GM06990 (cell line): ENCODE results near the gene UBQLNL.

Source experiments
- DNase-seq: peaks from one replicate; pipeline ENCODE4 v3.0.0-alpha.2; 2011; ENCODE audit not compliant: insufficient read length; ENCODE audit errors: extremely low read depth
- H3K27me3 ChIP-seq: replicated peaks from 2 replicates; pipeline ENCODE4 v1.6.0; 2011; ENCODE audit warnings: low read length; ENCODE audit not compliant: control insufficient read depth, insufficient read depth
- H3K36me3 ChIP-seq: 2 replicates; pipeline ENCODE4 v1.5.1; 2011; ENCODE audit warnings: low read length; ENCODE audit not compliant: control insufficient read depth, insufficient read depth
- H3K4me3 ChIP-seq: replicated peaks from 2 replicates; pipeline ENCODE4 v1.5.1; 2011; ENCODE audit warnings: low read depth, mild to moderate bottlenecking, control low read depth, low read length
- TF ChIP-seq, protein P1 (sequence below): IDR thresholded peaks from 2 replicates; pipeline ENCODE4 v1.5.1; 2011; ENCODE audit warnings: low read length, control low read depth, mild to moderate bottlenecking, inconsistent platforms; ENCODE audit not compliant: insufficient read depth, poor library complexity, severe bottlenecking

The UBQLNL gene

DNA sequence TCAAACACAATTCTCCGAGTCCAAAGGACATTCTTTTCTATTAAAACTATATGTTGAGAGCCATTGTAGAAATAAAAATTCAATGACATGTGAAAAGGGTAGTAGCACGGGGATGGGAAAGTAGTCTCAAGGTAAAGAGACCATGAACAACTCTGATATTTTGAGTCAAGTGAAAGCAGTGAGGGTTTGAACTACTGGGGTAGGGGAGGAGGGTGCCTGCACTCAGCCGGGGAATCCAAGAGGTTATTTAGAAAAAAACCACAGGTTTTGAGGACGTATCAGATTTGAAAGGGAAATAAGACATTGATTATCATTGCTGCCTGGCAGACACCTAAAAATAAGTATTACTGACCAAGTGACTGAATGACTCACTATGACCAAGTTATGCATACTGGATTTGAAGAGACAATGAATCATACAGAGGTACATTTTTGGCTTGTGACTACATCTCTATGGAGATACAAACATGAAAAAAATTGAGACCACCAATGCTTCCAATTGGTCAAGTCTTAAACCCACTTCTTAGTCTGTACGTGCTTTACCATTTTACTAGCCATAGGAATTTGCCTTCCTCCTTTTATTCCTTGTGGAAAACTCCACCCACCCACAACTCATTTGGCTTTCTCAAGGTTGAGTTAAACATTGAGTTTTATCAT, 34.1 kb upstream of the UBQLNL start:
- Histone ChIP-seq H3K36me3 (no peaks in the 10 kb centered on the region), H3K27me3 (no peaks in the 10 kb centered on the region), H3K4me3 (no peak overlapping the region)
- DNase-seq = no peak
- TF ChIP-seq, protein P1, sequence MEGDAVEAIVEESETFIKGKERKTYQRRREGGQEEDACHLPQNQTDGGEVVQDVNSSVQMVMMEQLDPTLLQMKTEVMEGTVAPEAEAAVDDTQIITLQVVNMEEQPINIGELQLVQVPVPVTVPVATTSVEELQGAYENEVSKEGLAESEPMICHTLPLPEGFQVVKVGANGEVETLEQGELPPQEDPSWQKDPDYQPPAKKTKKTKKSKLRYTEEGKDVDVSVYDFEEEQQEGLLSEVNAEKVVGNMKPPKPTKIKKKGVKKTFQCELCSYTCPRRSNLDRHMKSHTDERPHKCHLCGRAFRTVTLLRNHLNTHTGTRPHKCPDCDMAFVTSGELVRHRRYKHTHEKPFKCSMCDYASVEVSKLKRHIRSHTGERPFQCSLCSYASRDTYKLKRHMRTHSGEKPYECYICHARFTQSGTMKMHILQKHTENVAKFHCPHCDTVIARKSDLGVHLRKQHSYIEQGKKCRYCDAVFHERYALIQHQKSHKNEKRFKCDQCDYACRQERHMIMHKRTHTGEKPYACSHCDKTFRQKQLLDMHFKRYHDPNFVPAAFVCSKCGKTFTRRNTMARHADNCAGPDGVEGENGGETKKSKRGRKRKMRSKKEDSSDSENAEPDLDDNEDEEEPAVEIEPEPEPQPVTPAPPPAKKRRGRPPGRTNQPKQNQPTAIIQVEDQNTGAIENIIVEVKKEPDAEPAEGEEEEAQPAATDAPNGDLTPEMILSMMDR = no peak

DNA sequence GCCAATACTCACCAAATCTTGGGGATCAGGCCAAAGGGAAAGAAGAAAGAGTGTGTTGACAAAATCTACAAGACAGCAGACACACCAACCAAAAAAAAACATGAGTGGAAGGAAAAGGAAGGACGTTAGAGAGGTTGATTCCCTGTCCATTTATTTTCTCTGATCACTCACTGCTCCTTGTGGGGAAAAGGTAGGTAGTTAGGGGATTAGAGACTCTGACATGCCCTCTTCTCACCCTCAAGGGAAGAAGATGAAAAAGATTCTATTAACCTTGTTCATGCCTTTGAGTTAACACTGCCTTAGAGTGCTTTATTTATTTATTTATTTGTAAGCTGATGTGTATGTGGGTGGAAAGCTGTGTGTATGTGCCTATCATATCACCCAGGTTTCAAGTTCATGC, 31.9 kb upstream of the UBQLNL start, which contains the start of gene OR52H1:
Gene OR52H1, minus strand, starts transcription at position 101 of the 400 bp plus-strand sequence. CDS start 3,035 bp downstream, outside the sequence.
- Histone ChIP-seq H3K4me3 (no peak within 1 kb of the TSS), H3K36me3 (no peaks in the 10 kb centered on the region), H3K27me3 (no peaks in the 10 kb centered on the region)
- DNase-seq = no peak
- TF ChIP-seq, protein P1 = no peak

DNA sequence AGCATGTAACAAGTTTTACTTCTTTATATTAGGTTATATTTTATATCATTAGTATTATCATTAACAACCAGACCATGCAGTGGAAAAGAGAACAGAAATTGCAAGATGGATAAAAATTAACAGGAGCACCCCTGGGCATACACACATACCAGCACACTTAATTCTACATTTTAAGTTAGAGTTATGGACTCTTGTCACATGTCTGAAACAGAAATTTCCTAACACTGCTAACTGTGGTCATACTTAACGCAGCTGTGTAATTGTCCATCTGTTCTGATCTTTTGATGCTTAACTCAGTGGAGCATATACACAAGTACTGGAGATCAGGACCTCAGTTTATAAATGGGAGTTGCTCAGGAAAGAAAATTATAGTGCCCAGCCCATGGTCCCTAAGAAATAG, 31.5 kb upstream of the UBQLNL start:
- Histone ChIP-seq H3K36me3 (no peaks in the 10 kb centered on the region), H3K4me3 (no peak overlapping the region), H3K27me3 (no peaks in the 10 kb centered on the region)
- TF ChIP-seq, protein P1 = no peak
- DNase-seq = no peak

DNA sequence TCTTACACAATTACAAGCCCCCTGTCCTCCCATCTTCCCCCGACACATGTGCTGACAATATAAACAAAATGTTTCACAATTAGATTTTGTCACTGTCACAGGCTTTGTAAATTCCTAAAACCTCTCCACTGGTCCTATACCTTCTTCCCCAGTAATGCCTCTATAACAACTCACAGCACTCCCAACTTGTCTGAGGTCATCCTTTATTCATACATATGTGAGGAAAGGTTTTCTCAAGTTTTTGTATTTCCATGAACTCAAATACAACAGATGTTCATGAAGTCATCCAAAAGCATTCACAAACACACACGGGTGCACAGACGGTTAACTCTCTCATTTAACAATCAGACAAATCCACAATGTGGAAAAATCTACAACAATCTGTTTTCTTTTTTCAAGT, 30.0 kb upstream of the UBQLNL start:
- Histone ChIP-seq H3K27me3 (no peaks in the 10 kb centered on the region), H3K36me3 (no peaks in the 10 kb centered on the region), H3K4me3 (no peak overlapping the region)
- no peak for DNase-seq
- TF ChIP-seq, protein P1 = no peak

DNA sequence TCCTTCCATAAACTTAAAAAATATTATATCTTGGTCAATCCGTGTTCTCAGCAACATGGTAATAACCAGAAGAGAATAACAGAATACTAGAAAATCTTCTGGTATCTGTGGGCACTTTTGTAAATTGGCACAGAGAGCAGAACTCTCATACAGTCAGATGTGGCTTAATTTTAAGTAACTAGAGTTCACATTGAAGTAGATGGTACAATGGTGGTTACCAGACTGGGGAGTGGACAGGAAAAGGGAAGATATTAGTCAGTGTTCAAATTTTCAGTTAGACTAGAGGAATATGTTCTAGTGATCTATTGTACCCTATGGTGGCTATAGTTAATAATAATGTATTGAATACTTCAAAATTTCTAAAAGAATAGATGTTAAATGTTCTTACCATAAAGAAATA, 24.9 kb upstream of the UBQLNL start:
- TF ChIP-seq, protein P1 = no peak
- no peak for DNase-seq
- Histone ChIP-seq H3K4me3 (no peak overlapping the region), H3K36me3 (no peaks in the 10 kb centered on the region), H3K27me3 (no peaks in the 10 kb centered on the region)

DNA sequence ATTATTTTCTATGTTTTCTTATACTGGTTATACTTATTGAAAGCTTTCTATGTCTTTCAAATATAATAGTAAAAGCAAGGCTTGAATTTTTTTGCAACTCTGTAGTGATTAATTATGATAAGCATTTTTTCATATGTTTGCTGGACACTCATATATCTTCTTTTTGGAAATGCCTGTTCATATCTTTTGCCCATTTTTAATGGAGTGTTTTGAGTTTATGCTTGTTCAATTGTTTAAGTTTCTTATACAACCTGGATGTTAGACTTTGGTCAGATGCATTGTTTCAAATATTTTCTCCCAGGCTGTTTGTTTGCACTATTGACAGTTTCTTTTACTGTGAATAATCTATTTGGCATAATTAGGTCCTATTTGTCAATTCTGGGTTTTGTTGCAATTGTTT, 20.0 kb upstream of the UBQLNL start:
- Histone ChIP-seq H3K4me3 (no peak overlapping the region), H3K27me3 (no peaks in the 10 kb centered on the region), H3K36me3 (no peaks in the 10 kb centered on the region)
- TF ChIP-seq, protein P1 = no peak
- no peak for DNase-seq
